Keratinocyte (primary cell): Measurements from ENCODE around the gene N4BP2. TPM values are rescaled to one million over a fixed set of nuclear protein-coding genes. Genes with fewer than 3 reads are reported as not detected.

Experiments used
- DNase-seq: peaks from one replicate; pipeline ENCODE4 v3.0.0-alpha.2; 2011; ENCODE audit warnings: low read depth, missing footprints, low spot score
- FAIRE-seq: peaks from 2 replicates; lab custom pipeline; 2011; peaks lifted over from hg19 to GRCh38; lab: Jason Lieb, UNC
- H2AFZ ChIP-seq: 2 replicates; pipeline ENCODE4 v1.6.0; 2012; ENCODE audit warnings: low read length, control low read depth, inconsistent platforms; ENCODE audit not compliant: control insufficient read depth
- H3K27ac ChIP-seq: 2 replicates; pipeline ENCODE4 v1.5.1; 2011; ENCODE audit warnings: low read length; ENCODE audit not compliant: control insufficient read depth, insufficient read depth
- H3K27me3 ChIP-seq: 3 replicates; pipeline ENCODE4 v1.6.0; 2011; ENCODE audit warnings: low read length; ENCODE audit not compliant: control insufficient read depth, insufficient read depth; ENCODE audit errors: extremely low read depth
- H3K36me3 ChIP-seq, 2 experiments: 2 replicates in 1 of 2; 3 replicates in 1 of 2; pipeline ENCODE4 v1.5.1; 2011; ENCODE audit warnings: low read length in 2 of 2, mild to moderate bottlenecking in 1 of 2; ENCODE audit not compliant: control insufficient read depth in 2 of 2, insufficient read depth in 2 of 2; ENCODE audit errors: extremely low read depth in 1 of 2
- H3K4me1 ChIP-seq: 3 replicates; pipeline ENCODE4 v1.5.1; 2011; ENCODE audit warnings: low read length; ENCODE audit not compliant: control insufficient read depth, insufficient read depth; ENCODE audit errors: extremely low read depth
- H3K4me2 ChIP-seq: 3 replicates; pipeline ENCODE4 v1.6.0; 2011; ENCODE audit warnings: low read depth, low read length; ENCODE audit not compliant: control insufficient read depth, insufficient read depth; ENCODE audit errors: extremely low read depth
- H3K4me3 ChIP-seq, 3 experiments: fragments of 200-600 bp in 1 of 3; sonication (generic) in 1 of 3; 2 replicates in 2 of 3; 3 replicates in 1 of 3; pipeline ENCODE4 v1.5.1; 2011 to 2016; ENCODE audit warnings: low read length in 3 of 3, mild to moderate bottlenecking in 3 of 3, control low read depth in 2 of 3, inconsistent platforms in 1 of 3, low read depth in 1 of 3, mixed read lengths in 1 of 3, mixed run types in 1 of 3, moderate library complexity in 1 of 3; ENCODE audit not compliant: control insufficient read depth in 2 of 3, insufficient read depth in 2 of 3; ENCODE audit errors: extremely low read depth in 1 of 3
- H3K79me2 ChIP-seq: 2 replicates; pipeline ENCODE4 v1.6.0; 2012; ENCODE audit warnings: low read length; ENCODE audit not compliant: control insufficient read depth, insufficient read depth
- H3K9ac ChIP-seq: 3 replicates; pipeline ENCODE4 v1.6.0; 2011; ENCODE audit warnings: low read length; ENCODE audit not compliant: control insufficient read depth, insufficient read depth; ENCODE audit errors: extremely low read depth
- H3K9me1 ChIP-seq: 3 replicates; pipeline ENCODE4 v1.6.0; 2011; ENCODE audit warnings: low read length; ENCODE audit not compliant: control insufficient read depth, insufficient read depth; ENCODE audit errors: extremely low read depth
- H3K9me3 ChIP-seq: 2 replicates; pipeline ENCODE4 v1.5.1; 2012; ENCODE audit warnings: low read depth, low read length; ENCODE audit not compliant: control insufficient read depth
- H4K20me1 ChIP-seq: 3 replicates; pipeline ENCODE4 v1.6.0; 2011; ENCODE audit warnings: low read length; ENCODE audit not compliant: control insufficient read depth, insufficient read depth; ENCODE audit errors: extremely low read depth
- EZH2 ChIP-seq: IDR thresholded peaks from one replicate; pipeline ENCODE4 v1.6.1; 2012; ENCODE audit warnings: inconsistent platforms, mild to moderate bottlenecking, low read length, moderate library complexity
- dilution Hi-C: fragments of 300-500 bp; cut with MboI; formaldehyde crosslinking; loops from one replicate; pipeline ENCODE4 v1.7.0; 2020; ENCODE audit warnings: low sequenced_read_pairs; ENCODE audit not compliant: extremely low pct_ligation_motif_present
- polyA plus RNA-seq, 5 experiments: library from polyadenylated mRNA; depleted of rRNA in 3 of 5; stranded (reverse) in 3 of 5; stranded (forward) in 1 of 5; unstranded in 1 of 5; fragments of >200 nt; gene quantifications; 1 replicate in 1 of 5; 2 replicates in 3 of 5; 3 replicates in 1 of 5; pipeline versions ENCODE4 v1.2.1 to v1.2.3, GENCODE V29; 2011 to 2012; ENCODE audit warnings: missing spikeins in 2 of 5, low read depth in 1 of 5, low replicate concordance in 1 of 5
- TF ChIP-seq, protein P1 (sequence below), 3 experiments: IDR thresholded peaks in 1 of 3; conservative IDR thresholded peaks in 1 of 3; optimal IDR thresholded peaks in 1 of 3; 2 replicates in 2 of 3; 3 replicates in 1 of 3; pipeline versions ENCODE3 to v1.5.1; 2011; ENCODE audit warnings: low read length in 3 of 3, mild to moderate bottlenecking in 3 of 3, moderate library complexity in 2 of 3, control low read depth in 1 of 3, inconsistent platforms in 1 of 3; ENCODE audit not compliant: insufficient read depth in 2 of 3; ENCODE audit errors: extremely low read depth in 1 of 3

N4BP2 gene
- polyA plus RNA-seq, 1 donor (not counting 4 experiments of a cell fraction or from before 2014, with no cell fraction given): 2.7 TPM

GRCh38 chr4:40190880-40191815, 134.5 kb downstream of the N4BP2 start:
- Histone ChIP-seq H3K4me3 (no peak overlapping the region), H3K4me2 (no peak overlapping the region), H4K20me1 (no peaks in the 10 kb centered on the region), H3K9me1 (no peaks in the 10 kb centered on the region), H2AFZ (no peak overlapping the region), H3K9me3 (no peaks in the 10 kb centered on the region), H3K9ac (no peak overlapping the region), H3K27ac (no peak overlapping the region), H3K36me3 (no peaks in the 10 kb centered on the region), H3K27me3 (no peaks in the 10 kb centered on the region), H3K4me1 (peaks cover 13% of the 10 kb centered on the region), H3K79me2 (no peaks in the 10 kb centered on the region)
- TF ChIP-seq EZH2: no peak
- TF ChIP-seq, protein P1, sequence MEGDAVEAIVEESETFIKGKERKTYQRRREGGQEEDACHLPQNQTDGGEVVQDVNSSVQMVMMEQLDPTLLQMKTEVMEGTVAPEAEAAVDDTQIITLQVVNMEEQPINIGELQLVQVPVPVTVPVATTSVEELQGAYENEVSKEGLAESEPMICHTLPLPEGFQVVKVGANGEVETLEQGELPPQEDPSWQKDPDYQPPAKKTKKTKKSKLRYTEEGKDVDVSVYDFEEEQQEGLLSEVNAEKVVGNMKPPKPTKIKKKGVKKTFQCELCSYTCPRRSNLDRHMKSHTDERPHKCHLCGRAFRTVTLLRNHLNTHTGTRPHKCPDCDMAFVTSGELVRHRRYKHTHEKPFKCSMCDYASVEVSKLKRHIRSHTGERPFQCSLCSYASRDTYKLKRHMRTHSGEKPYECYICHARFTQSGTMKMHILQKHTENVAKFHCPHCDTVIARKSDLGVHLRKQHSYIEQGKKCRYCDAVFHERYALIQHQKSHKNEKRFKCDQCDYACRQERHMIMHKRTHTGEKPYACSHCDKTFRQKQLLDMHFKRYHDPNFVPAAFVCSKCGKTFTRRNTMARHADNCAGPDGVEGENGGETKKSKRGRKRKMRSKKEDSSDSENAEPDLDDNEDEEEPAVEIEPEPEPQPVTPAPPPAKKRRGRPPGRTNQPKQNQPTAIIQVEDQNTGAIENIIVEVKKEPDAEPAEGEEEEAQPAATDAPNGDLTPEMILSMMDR (optimal IDR thresholded peaks at IDR 0.05 in 1 of 3, IDR thresholded peaks at IDR 0.05 in 1 of 3, conservative IDR thresholded peaks at IDR 0.05 in 1 of 3; ENCODE audit: extremely low read depth in 1 of 3, insufficient read depth in 2 of 3, low read length in 3 of 3): no peak
- no peak for DNase-seq
- no peak for FAIRE-seq
- dilution Hi-C loops: no loop called here

GRCh38 chr4:40192114-40193015, 135.7 kb downstream of the N4BP2 start:
- no peaks in the 10 kb centered on the region for H3K79me2 ChIP-seq
- H3K9me3 ChIP-seq: no peaks in the 10 kb centered on the region
- dilution Hi-C loops: no loop called here
- no peak overlapping the region for H3K4me3 ChIP-seq
- no peak overlapping the region for H3K27ac ChIP-seq
- no peak overlapping the region for H3K9ac ChIP-seq
- H3K4me1 ChIP-seq: peaks cover 5% of the 10 kb centered on the region
- H3K9me1 ChIP-seq: no peaks in the 10 kb centered on the region
- H2AFZ ChIP-seq: no peak overlapping the region
- no peak for DNase-seq
- H4K20me1 ChIP-seq: no peaks in the 10 kb centered on the region
- no peaks in the 10 kb centered on the region for H3K27me3 ChIP-seq
- no peak overlapping the region for H3K4me2 ChIP-seq
- no peak for FAIRE-seq
- TF ChIP-seq, protein P1 (optimal IDR thresholded peaks at IDR 0.05 in 1 of 3, IDR thresholded peaks at IDR 0.05 in 1 of 3, conservative IDR thresholded peaks at IDR 0.05 in 1 of 3; ENCODE audit: extremely low read depth in 1 of 3, insufficient read depth in 2 of 3, low read length in 3 of 3): no peak
- no peak for TF ChIP-seq EZH2
- no peaks in the 10 kb centered on the region for H3K36me3 ChIP-seq
